GM19395 (cell line): ENCODE data around the gene ATL3.
"Not testable (repeated sequence)": the region's sequence is repeated elsewhere in the genome, so short reads cannot be mapped to it uniquely, and the experiment has no call there.

Experiments used
- ATAC-seq: cut with Tn5 transposase; IDR thresholded peaks from one replicate; pipeline ENCODE4 v1.9.1; 2021; ENCODE audit warnings: mild to moderate bottlenecking, moderate library complexity; ENCODE audit not compliant: unreplicated experiment

The ATL3 gene

GRCh38 chr11:63590024-63590788 is 81.0 kb downstream of the ATL3 start:
- ATAC-seq: no peak

GRCh38 chr11:63589000-63589399 is 82.2 kb downstream of the ATL3 start:
- ATAC-seq: no peak

- no peak for ATAC-seq
Measured at GRCh38 chr11:63586451-63587166, 84.6 kb downstream of the ATL3 start.

- no peak for ATAC-seq
Measured at GRCh38 chr11:63583357-63583677, 87.9 kb downstream of the ATL3 start.

- ATAC-seq: not testable (repeated sequence)
Measured at GRCh38 chr11:63581224-63581623, 90.0 kb downstream of the ATL3 start.

- not testable (repeated sequence) for ATAC-seq
Measured at GRCh38 chr11:63578882-63579281, 92.3 kb downstream of the ATL3 start.

GRCh38 chr11:63574856-63575602 is 96.1 kb downstream of the ATL3 start:
- no peak for ATAC-seq
